Activated T-helper 17 cell treated with anti-CD3 and anti-CD28 coated beads, Interleukin-2, amount 50 U/mL, for 72 hours (primary cell): Measurements from ENCODE around the gene C22orf23. TPM values are rescaled to one million over a fixed set of nuclear protein-coding genes. Genes with fewer than 3 reads are reported as not detected.

ENCODE experiments used
- ATAC-seq: fragments of 150-1000 bp; cut with Tn5 transposase; replicated peaks from 2 replicates; pipeline ENCODE4 v1.10.0; 2021; ENCODE audit warnings: mild to moderate bottlenecking, moderate library complexity
- H3K27ac Mint-ChIP-seq: one replicate; pipeline ENCODE4 v1.8.0; 2022; ENCODE audit warnings: mixed read lengths
- H3K27me3 Mint-ChIP-seq: one replicate; pipeline ENCODE4 v1.8.0; 2022; ENCODE audit warnings: mixed read lengths
- H3K36me3 Mint-ChIP-seq: one replicate; pipeline ENCODE4 v1.8.0; 2022; ENCODE audit warnings: low read depth, mild to moderate bottlenecking, mixed read lengths
- H3K4me1 Mint-ChIP-seq: one replicate; pipeline ENCODE4 v1.8.0; 2022; ENCODE audit warnings: mixed read lengths
- H3K4me3 Mint-ChIP-seq: one replicate; pipeline ENCODE4 v1.8.0; 2022; ENCODE audit warnings: mild to moderate bottlenecking, mixed read lengths
- H3K9me3 Mint-ChIP-seq: one replicate; pipeline ENCODE4 v1.8.0; 2022; ENCODE audit warnings: mixed read lengths
- total RNA-seq, 2 donors: library from RNA; stranded (reverse); gene quantifications; one replicate each; pipeline ENCODE4 v1.2.3, GENCODE V29; 2022

Gene C22orf23
- total RNA-seq, 2 donors from 2014 or later: 0.84 TPM; not detected in 1

GRCh38 chr22:37912171-37912570 is 41.2 kb downstream of the C22orf23 start:
- peak overlapping the region; percentile 77 for H3K27ac Mint-ChIP-seq
- H3K27me3 Mint-ChIP-seq: no peaks in the 10 kb centered on the region
- no peaks in the 10 kb centered on the region for H3K9me3 Mint-ChIP-seq
- H3K4me1 Mint-ChIP-seq: peaks cover 10% of the 10 kb centered on the region
- no peak overlapping the region for H3K4me3 Mint-ChIP-seq
- H3K36me3 Mint-ChIP-seq: peaks cover 18% of the 10 kb centered on the region
- ATAC-seq: peak; percentile 32

- peaks cover 18% of the 10 kb centered on the region for H3K36me3 Mint-ChIP-seq
- H3K27ac Mint-ChIP-seq: peak overlapping the region; percentile 77
- ATAC-seq: no peak
- H3K4me3 Mint-ChIP-seq: no peak overlapping the region
- no peaks in the 10 kb centered on the region for H3K27me3 Mint-ChIP-seq
- H3K4me1 Mint-ChIP-seq: peaks cover 10% of the 10 kb centered on the region
- no peaks in the 10 kb centered on the region for H3K9me3 Mint-ChIP-seq
Measured at GRCh38 chr22:37911697-37912096, 41.7 kb downstream of the C22orf23 start.

DNA sequence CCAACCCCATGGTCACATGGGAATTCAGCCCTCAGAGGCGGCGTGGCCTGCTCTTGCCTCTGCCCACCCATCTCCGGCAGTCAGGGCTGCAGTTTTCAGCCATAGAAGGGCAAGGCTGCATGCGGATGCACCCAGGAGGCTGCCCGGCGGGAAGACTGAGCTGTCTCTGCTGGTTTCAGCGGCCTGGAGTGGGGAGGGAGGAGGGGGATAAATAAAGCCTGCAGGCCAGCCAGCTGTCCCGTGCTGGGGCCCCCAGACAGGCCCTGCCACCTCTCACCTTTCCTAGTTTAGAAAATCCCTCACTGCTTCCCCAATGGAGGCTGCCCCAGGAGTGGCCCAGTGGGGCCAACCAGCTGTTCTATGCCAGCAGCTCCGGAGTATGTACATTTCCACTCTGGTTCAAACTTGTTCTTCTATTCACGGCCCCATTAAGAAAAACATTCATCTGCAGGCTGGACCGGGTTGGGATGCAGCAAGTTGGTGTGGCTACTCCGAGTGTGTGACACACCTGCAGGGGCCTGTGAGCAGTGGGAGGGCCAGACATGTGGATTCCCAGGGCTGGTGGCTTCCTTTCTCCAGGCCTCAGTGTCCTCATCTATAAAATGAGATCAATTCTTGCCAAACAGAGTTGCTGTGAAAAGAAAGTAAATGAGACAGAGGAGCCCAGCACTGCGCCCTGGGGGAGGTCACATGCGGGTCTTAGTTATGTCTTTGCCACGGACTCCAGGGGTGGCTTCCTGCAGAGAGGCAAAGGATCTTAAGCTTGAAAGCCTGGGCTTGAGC is 42.3 kb downstream of the C22orf23 start:
- Mint-ChIP-seq H3K9me3 (no peaks in the 10 kb centered on the region), H3K4me3 (no peak overlapping the region), H3K27me3 (no peaks in the 10 kb centered on the region), H3K36me3 (peaks cover 13% of the 10 kb centered on the region), H3K4me1 (peaks cover 10% of the 10 kb centered on the region), H3K27ac (peak overlapping the region; percentile 77)
- ATAC-seq: no peak

GRCh38 chr22:37909766-37910165 is 43.6 kb downstream of the C22orf23 start:
- no peaks in the 10 kb centered on the region for H3K9me3 Mint-ChIP-seq
- H3K27ac Mint-ChIP-seq: no peak overlapping the region
- no peak for ATAC-seq
- peaks cover 13% of the 10 kb centered on the region for H3K36me3 Mint-ChIP-seq
- no peaks in the 10 kb centered on the region for H3K27me3 Mint-ChIP-seq
- peaks cover 16% of the 10 kb centered on the region for H3K4me1 Mint-ChIP-seq
- H3K4me3 Mint-ChIP-seq: no peak overlapping the region

DNA sequence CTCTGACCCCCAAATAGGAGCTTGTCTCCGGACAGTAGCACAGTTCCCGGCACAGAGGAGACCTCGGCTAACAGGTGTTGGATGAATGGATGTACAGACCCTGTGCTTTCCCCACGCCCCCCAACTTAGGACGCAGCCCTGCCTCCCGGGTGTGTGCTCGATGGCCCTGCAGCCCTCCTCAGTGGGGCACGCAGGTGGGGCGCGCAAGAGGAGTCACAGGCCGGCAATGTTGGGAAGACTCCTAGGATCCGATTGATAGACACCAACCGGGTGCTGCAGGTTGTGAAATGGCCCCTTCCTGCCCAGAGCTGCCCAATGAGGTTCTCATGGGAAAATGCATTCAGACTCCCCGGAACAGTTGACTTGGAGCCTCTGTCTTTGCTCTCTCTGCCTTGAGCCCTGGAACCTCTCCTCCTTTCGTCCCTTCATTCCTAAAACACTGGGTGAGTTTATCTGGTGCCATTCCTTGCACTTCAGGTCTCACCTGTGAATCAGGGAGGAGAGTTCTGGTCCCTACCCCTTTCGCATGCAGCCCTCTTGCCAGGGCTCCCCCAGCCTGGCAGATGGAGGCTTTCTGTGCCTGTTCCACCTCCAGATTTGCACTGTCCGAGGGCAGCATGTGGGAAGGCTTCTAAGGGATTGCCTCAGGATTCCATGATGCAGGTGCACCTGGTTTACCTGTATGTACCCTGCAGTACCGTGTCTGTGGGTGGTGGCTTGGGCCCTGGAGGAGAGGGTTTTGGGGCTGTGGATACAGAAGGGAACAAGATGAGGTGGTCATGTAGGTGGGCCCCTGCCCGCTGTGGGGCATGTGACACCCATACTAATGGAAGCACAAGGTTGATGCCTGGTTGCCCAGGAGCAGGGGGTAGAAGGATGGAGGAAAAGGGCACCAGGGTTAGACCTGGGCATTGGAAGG is 46.1 kb downstream of the C22orf23 start:
- H3K4me3 Mint-ChIP-seq: peak overlapping the region; percentile 74
- H3K4me1 Mint-ChIP-seq: peaks cover 16% of the 10 kb centered on the region
- peak overlapping the region; percentile 86 for H3K27ac Mint-ChIP-seq
- ATAC-seq: no peak
- H3K36me3 Mint-ChIP-seq: no peaks in the 10 kb centered on the region
- H3K9me3 Mint-ChIP-seq: no peaks in the 10 kb centered on the region
- no peaks in the 10 kb centered on the region for H3K27me3 Mint-ChIP-seq

- Mint-ChIP-seq H3K9me3 (no peaks in the 10 kb centered on the region), H3K27ac (peak overlapping the region; percentile 86), H3K27me3 (no peaks in the 10 kb centered on the region), H3K4me1 (peaks cover 16% of the 10 kb centered on the region), H3K4me3 (peak overlapping the region; percentile 74), H3K36me3 (no peaks in the 10 kb centered on the region)
- ATAC-seq: peak; percentile 55
Measured at GRCh38 chr22:37906364-37907008, 46.9 kb downstream of the C22orf23 start.

DNA sequence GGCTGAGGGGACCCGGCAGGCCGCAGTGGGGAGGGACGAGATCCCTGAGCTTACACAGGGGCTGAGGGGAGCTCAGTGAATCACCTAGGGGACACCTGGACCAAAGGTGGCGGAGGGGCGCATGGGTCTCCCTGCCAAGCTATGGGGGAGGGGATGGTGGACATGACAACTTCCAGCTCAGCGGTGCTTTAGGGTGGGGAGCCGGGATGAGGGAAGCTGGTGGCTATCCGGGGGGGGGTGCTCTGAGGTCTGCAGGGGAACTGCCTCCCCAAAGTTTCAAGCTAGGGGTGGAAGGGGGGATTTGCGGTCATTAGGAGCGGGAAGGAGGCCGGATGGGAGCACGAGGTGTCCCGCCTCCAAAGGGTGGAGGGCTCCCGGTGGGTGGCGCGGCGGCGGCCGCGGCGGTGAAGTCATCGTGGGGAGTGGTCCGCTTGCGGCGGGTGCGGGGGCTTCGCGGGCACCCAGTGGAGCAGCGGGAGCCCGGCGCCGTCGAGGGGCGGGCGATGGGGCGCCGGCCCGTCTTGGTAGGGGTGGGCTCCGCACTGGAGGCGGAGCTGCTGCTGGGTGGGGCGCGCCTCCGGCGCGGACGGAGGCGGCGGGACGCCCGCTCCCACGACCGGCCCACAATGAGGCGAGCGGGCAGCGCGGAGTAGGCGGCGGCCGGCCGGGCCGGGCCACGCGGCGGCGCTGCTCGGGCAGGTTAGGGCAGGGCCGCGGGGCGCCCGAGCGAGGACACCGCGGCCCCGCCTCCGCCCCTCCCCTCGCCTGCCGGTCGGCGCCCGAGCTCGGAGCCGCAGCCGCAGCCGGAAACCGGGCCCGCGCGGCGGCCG is 47.7 kb downstream of the C22orf23 start, which contains the start of gene MICALL1:
TSS of gene MICALL1 (plus strand) at position 764 of the 830 bp plus-strand sequence. CDS start 126 bp downstream, outside the sequence.
- H3K4me1 Mint-ChIP-seq: peaks cover 16% of the 10 kb centered on the region
- no peaks in the 10 kb centered on the region for H3K9me3 Mint-ChIP-seq
- peak; percentile 95 for ATAC-seq
- H3K4me3 Mint-ChIP-seq: peak within 1 kb of the TSS; percentile 74
- H3K27ac Mint-ChIP-seq: peak within 1 kb of the TSS; percentile 86
- no peaks in the 10 kb centered on the region for H3K36me3 Mint-ChIP-seq
- no peaks in the 10 kb centered on the region for H3K27me3 Mint-ChIP-seq

- H3K4me3 Mint-ChIP-seq: peak overlapping the region; percentile 74
- peaks cover 16% of the 10 kb centered on the region for H3K4me1 Mint-ChIP-seq
- H3K27me3 Mint-ChIP-seq: no peaks in the 10 kb centered on the region
- ATAC-seq: peak; percentile 20
- no peaks in the 10 kb centered on the region for H3K9me3 Mint-ChIP-seq
- no peaks in the 10 kb centered on the region for H3K36me3 Mint-ChIP-seq
- peak overlapping the region; percentile 85 for H3K27ac Mint-ChIP-seq
Measured at GRCh38 chr22:37904572-37905533, 48.5 kb downstream of the C22orf23 start.

GRCh38 chr22:37898441-37899181 is 54.8 kb downstream of the C22orf23 start:
- H3K27me3 Mint-ChIP-seq: no peaks in the 10 kb centered on the region
- peaks cover 11% of the 10 kb centered on the region for H3K4me1 Mint-ChIP-seq
- no peaks in the 10 kb centered on the region for H3K9me3 Mint-ChIP-seq
- no peak for ATAC-seq
- H3K36me3 Mint-ChIP-seq: no peaks in the 10 kb centered on the region
- H3K27ac Mint-ChIP-seq: peak overlapping the region; percentile 13
- no peak overlapping the region for H3K4me3 Mint-ChIP-seq

GRCh38 chr22:37897807-37898206 is 55.6 kb downstream of the C22orf23 start:
- Mint-ChIP-seq H3K27me3 (no peaks in the 10 kb centered on the region), H3K4me3 (no peak overlapping the region), H3K36me3 (no peaks in the 10 kb centered on the region), H3K4me1 (peaks cover 12% of the 10 kb centered on the region), H3K9me3 (no peaks in the 10 kb centered on the region), H3K27ac (peak overlapping the region; percentile 13)
- no peak for ATAC-seq

DNA sequence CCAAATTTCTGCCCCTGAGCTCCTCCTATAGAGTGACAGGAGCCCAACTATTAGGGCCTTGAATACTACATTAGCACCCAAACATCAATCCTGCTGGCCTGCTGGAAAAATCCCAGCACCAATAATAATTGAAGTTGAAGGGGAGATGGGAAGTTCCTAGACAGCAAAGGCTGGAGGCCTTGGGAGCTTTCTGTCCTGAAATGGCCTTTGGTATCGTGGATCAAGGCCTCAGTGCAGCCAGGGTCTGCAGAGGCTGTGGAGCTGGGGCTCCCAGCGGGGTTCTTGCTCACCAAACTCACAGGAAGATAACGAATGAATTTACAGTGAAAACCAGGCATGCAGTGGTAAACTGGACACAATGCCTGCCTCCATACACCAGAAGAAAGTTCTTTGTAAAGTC is 56.5 kb downstream of the C22orf23 start:
- no peaks in the 10 kb centered on the region for H3K27me3 Mint-ChIP-seq

GRCh38 chr22:37896181-37896592 is 57.2 kb downstream of the C22orf23 start:
- peak overlapping the region; percentile 57 for H3K4me3 Mint-ChIP-seq
- H3K9me3 Mint-ChIP-seq: no peaks in the 10 kb centered on the region
- H3K27me3 Mint-ChIP-seq: no peaks in the 10 kb centered on the region
- ATAC-seq: peak; percentile 93
- peaks cover 12% of the 10 kb centered on the region for H3K4me1 Mint-ChIP-seq
- H3K27ac Mint-ChIP-seq: peak overlapping the region; percentile 96
- peaks cover 10% of the 10 kb centered on the region for H3K36me3 Mint-ChIP-seq

More for the DNA sequence above, 56.5 kb downstream of the C22orf23 start:
- Mint-ChIP-seq H3K36me3 (peaks cover 2% of the 10 kb centered on the region), H3K4me1 (peaks cover 12% of the 10 kb centered on the region), H3K4me3 (peak overlapping the region; percentile 57), H3K9me3 (no peaks in the 10 kb centered on the region), H3K27ac (peak overlapping the region; percentile 96)
- no peak for ATAC-seq
